ENCODE results near the gene DIDO1. TPM values are rescaled to one million over a fixed set of nuclear protein-coding genes. Genes with fewer than 3 reads are reported as not detected.

The DIDO1 gene
- total RNA-seq, 2 experiments from 2014 or later = 65.1 to 70.6 TPM

- Histone ChIP-seq H4K20me1 (ENCODE audit: insufficient read depth, low read length) (peaks cover 58% of the 10 kb centered on the region), H3K4me3 (ENCODE audit: low read depth, low read length, poor library complexity, severe bottlenecking) (peak overlapping the region; percentile 38), H3K4me1 (ENCODE audit: insufficient read depth, low read length, poor library complexity, severe bottlenecking) (peaks cover 86% of the 10 kb centered on the region), H3K27ac (ENCODE audit: low read depth, low read length, poor library complexity, severe bottlenecking) (peak overlapping the region; percentile 1), H3K79me2 (ENCODE audit: insufficient read depth, low read depth, low read length) (peaks cover 94% of the 10 kb centered on the region), H2AFZ (ENCODE audit: low read length) (no peak overlapping the region), H3K4me2 (ENCODE audit: low read length) (peak overlapping the region; percentile 64), H3K9me3 (ENCODE audit: low read length) (no peaks in the 10 kb centered on the region), H3K9me2 (ENCODE audit: insufficient read depth, low read length) (no peaks in the 10 kb centered on the region), H3K36me3 (ENCODE audit: insufficient read depth, low read length) (peaks cover 6% of the 10 kb centered on the region; the same call in 1 of the 2 replicates)
- POLR2A ChIA-PET = no interaction called here
- TF ChIP-seq EZH2phosphoT487 (IDR thresholded peaks at IDR 0.05; ENCODE audit: borderline replicate concordance, low read depth, low read length) (no peak), CTCF (conservative IDR thresholded peaks at IDR 0.05; ENCODE audit: low read length) (no peak)
- peak; percentile 46 for DNase-seq (ENCODE audit: low spot score)
- BruUV-seq (replicated peaks) = no TSS peak
- intact Hi-C loops (cut with micrococcal nuclease; ENCODE audit: unreplicated experiment) = no loop called here
- CTCF ChIA-PET (ENCODE audit: unreplicated experiment) = no interaction called here
Observed at GRCh38 chr20:62922451-62922921, 3.8 kb downstream of the DIDO1 start.

DNA sequence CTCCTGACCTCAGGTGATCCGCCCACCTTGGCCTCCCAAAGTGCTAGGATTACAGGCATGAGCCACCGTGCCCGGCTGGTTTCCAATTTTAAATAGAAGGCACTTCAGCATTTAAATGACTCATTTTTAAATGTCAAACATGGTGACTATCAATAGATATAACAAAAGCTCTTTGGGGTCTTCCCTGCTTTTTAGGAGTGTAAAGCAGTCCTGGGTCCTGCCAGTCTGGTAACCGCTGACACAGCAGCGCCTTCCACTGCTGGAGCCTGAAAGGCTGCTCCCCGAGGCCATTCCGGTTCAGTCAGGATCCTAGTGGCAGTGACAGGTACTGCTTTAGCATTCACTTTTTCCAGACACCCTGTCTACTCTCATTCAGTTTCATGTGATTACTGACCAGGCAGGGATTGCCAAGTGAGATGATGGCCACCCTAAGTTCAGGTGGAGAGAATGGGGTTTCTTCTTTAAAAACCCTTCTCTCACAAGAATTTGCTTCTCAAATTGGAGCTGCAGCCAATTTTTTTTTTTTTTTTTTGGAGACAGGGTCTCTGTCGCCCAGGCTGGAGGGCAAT is 5.1 kb downstream of the DIDO1 start:
- TF ChIP-seq CTCF (conservative IDR thresholded peaks at IDR 0.05; ENCODE audit: low read length) (peak; percentile 72), EZH2phosphoT487 (IDR thresholded peaks at IDR 0.05; ENCODE audit: borderline replicate concordance, low read depth, low read length) (no peak)
- Histone ChIP-seq H3K4me2 (ENCODE audit: low read length) (no peak overlapping the region), H4K20me1 (ENCODE audit: insufficient read depth, low read length) (peaks cover 70% of the 10 kb centered on the region), H3K9me2 (ENCODE audit: insufficient read depth, low read length) (no peaks in the 10 kb centered on the region), H3K27ac (ENCODE audit: low read depth, low read length, poor library complexity, severe bottlenecking) (no peak overlapping the region), H3K4me1 (ENCODE audit: insufficient read depth, low read length, poor library complexity, severe bottlenecking) (peaks cover 89% of the 10 kb centered on the region), H2AFZ (ENCODE audit: low read length) (no peak overlapping the region), H3K79me2 (ENCODE audit: insufficient read depth, low read depth, low read length) (peaks cover 97% of the 10 kb centered on the region), H3K4me3 (ENCODE audit: low read depth, low read length, poor library complexity, severe bottlenecking) (no peak overlapping the region), H3K36me3 (ENCODE audit: insufficient read depth, low read length) (peaks cover 15% of the 10 kb centered on the region; the same call in 1 of the 2 replicates), H3K9me3 (ENCODE audit: low read length) (no peaks in the 10 kb centered on the region)
- DNase-seq (ENCODE audit: low spot score) = peak; percentile 64
- intact Hi-C loops (cut with micrococcal nuclease; ENCODE audit: unreplicated experiment) = no loop called here
- no TSS peak for BruUV-seq (replicated peaks)
- POLR2A ChIA-PET = no interaction called here
- CTCF ChIA-PET (ENCODE audit: unreplicated experiment) = interaction anchor here (1.1 kb wide), 1 partner anchor 14 kb away, joined by 3 read pairs; no protein-coding TSS in a partner anchor

DNA sequence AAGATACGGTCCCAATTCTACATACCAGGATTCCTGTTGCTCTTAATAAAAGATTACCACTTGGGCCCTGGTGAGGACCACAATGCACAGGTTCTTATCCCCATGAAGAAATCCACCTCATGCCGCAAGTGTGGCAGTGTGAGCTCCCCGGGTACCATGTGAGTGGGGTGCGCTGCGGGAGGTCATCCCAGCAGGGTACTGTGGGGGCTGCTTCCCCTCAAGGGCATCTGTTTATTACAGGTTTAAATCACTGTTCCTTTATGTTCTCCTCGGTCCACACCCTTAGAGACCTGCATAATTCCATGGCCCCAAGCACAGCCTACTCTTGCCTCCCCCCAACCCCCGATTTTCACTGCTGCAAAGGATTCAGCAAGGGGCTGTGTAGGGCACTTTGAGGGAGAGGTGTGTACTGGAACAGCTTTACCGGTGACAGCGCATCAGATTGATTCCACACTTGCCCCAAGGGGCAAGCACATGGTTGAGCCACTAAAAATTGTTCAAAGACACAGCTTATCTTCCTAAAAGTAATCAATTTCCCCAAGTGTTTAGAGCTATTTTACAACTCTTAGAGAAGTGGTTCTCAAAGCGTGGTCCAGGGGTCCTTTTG is 6.2 kb downstream of the DIDO1 start:
- Histone ChIP-seq H3K9me3 (ENCODE audit: low read length) (no peaks in the 10 kb centered on the region), H3K4me1 (ENCODE audit: insufficient read depth, low read length, poor library complexity, severe bottlenecking) (peaks cover 95% of the 10 kb centered on the region), H4K20me1 (ENCODE audit: insufficient read depth, low read length) (peaks cover 77% of the 10 kb centered on the region), H3K27ac (ENCODE audit: low read depth, low read length, poor library complexity, severe bottlenecking) (no peak overlapping the region), H3K79me2 (ENCODE audit: insufficient read depth, low read depth, low read length) (peaks cover 100% of the 10 kb centered on the region), H3K9me2 (ENCODE audit: insufficient read depth, low read length) (no peaks in the 10 kb centered on the region), H2AFZ (ENCODE audit: low read length) (no peak overlapping the region), H3K36me3 (ENCODE audit: insufficient read depth, low read length) (peaks cover 12% of the 10 kb centered on the region; the same call in 1 of the 2 replicates), H3K4me3 (ENCODE audit: low read depth, low read length, poor library complexity, severe bottlenecking) (no peak overlapping the region), H3K4me2 (ENCODE audit: low read length) (peak overlapping the region; percentile 72)
- TF ChIP-seq EZH2phosphoT487 (IDR thresholded peaks at IDR 0.05; ENCODE audit: borderline replicate concordance, low read depth, low read length) (no peak), CTCF (conservative IDR thresholded peaks at IDR 0.05; ENCODE audit: low read length) (no peak)
- intact Hi-C loops (cut with micrococcal nuclease; ENCODE audit: unreplicated experiment) = no loop called here
- ChIA-PET POLR2A (interaction anchor here (1.6 kb wide), 1 partner anchor 19 kb away, joined by 3 read pairs; no protein-coding TSS in a partner anchor), CTCF (ENCODE audit: unreplicated experiment) (no interaction called here)
- BruUV-seq (replicated peaks) = no TSS peak
- no peak for DNase-seq (ENCODE audit: low spot score)
